Upper lobe of left lung (tissue), 4 donors: ENCODE results near the gene AKR1C1.

Source experiments
- EP300 ChIP-seq, 4 donors: sonication (generic); formaldehyde crosslinking; IDR thresholded peaks; one replicate each; pipeline ENCODE4 v1.5.1; 2017; ENCODE audit warnings: antibody characterized with exemption in 4 of 4, control low read depth in 2 of 4
- TF ChIP-seq, protein P1 (sequence below), 6 experiments: fragments of 450-650 bp in 4 of 6; fragments of 200-600 bp in 2 of 6; sonication (generic) in 2 of 6; IDR thresholded peaks; one replicate each; pipeline ENCODE4 v1.5.1; 2016 to 2019; ENCODE audit warnings: antibody characterized with exemption in 6 of 6

DNA sequence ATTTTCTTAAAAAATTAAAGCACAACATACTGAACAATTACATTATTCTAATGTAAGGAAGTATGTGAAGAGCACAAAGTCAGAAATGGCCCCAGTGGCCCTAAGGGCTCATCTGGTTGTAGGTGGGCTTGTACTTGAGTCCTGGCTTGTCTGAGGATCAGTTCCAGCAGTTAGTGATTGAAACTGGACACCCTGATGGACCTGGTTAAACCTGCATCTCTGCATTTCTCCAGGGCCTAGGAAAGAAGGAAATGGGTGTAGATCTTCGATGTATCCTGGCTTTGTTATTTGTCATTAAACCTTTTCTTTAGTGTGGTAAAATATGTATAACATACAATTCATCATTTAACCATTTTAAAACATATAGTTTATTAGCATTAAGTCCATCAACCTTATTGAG, 50.2 kb downstream of the AKR1C1 start:
- TF ChIP-seq, protein P1, sequence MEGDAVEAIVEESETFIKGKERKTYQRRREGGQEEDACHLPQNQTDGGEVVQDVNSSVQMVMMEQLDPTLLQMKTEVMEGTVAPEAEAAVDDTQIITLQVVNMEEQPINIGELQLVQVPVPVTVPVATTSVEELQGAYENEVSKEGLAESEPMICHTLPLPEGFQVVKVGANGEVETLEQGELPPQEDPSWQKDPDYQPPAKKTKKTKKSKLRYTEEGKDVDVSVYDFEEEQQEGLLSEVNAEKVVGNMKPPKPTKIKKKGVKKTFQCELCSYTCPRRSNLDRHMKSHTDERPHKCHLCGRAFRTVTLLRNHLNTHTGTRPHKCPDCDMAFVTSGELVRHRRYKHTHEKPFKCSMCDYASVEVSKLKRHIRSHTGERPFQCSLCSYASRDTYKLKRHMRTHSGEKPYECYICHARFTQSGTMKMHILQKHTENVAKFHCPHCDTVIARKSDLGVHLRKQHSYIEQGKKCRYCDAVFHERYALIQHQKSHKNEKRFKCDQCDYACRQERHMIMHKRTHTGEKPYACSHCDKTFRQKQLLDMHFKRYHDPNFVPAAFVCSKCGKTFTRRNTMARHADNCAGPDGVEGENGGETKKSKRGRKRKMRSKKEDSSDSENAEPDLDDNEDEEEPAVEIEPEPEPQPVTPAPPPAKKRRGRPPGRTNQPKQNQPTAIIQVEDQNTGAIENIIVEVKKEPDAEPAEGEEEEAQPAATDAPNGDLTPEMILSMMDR (IDR thresholded peaks at IDR 0.05) = no peak
- no peak for TF ChIP-seq EP300 (IDR thresholded peaks at IDR 0.05)
